Erythroblast (primary cell): ENCODE data around the gene DNER.
"Not testable (repeated sequence)": the region's sequence is repeated elsewhere in the genome, so short reads cannot be mapped to it uniquely, and the experiment has no call there.

Experiments used
- DNase-seq, 2 experiments: peaks; one replicate each; lab custom pipeline; 2025; lab: John Stamatoyannopoulos, UW
- GATA1 ChIP-seq: IDR thresholded peaks from 2 replicates; pipeline ENCODE4 v1.6.1; 2011; ENCODE audit warnings: low read depth, mild to moderate bottlenecking, control low read depth, low read length, moderate library complexity
- POLR2A ChIP-seq: IDR thresholded peaks from 2 replicates; pipeline ENCODE4 v1.6.1; 2011; ENCODE audit warnings: mild to moderate bottlenecking, low read length

DNER gene

DNA sequence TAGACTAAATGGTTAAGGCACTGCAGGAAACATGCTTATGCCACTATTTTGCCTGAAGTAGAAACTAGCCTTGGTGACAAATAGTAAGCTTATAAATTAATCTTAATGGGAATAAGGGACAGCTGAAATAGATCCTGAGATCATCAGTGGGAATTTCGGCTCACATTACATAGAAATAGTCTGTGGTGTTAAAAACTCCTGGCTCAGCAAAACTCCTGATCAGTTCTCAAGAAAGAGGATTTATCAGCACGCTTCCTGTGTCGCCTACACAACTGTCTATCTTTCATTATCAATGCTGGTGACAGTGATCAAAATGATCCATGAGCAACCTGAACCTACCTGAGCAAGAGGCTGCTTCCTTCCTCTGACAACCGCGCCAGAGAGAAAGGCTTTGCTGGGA is 17.0 kb upstream of the DNER start:
- no peak for TF ChIP-seq GATA1

DNA sequence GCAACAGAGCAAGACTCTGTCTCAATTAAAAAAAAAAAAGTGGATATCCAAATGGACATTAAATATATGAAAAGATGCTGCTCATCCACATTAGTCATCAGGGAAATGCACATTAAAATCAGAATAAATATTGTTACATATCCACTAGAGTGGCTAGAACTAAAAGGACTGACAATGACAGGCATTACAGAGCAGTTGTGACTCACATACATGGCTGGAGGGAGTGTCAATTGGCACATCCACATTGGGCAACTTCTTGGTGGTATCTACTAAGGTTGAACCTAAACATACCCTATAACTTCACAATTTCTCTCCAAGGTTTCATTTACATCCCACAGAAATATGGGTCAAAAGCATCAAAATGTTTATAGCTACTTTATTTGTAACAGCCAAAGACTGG is 14.0 kb upstream of the DNER start:
- no peak for TF ChIP-seq POLR2A
- no peak for TF ChIP-seq GATA1
- no peak for DNase-seq

More for the DNA sequence above, 17.0 kb upstream of the DNER start:
- no peak for DNase-seq

DNA sequence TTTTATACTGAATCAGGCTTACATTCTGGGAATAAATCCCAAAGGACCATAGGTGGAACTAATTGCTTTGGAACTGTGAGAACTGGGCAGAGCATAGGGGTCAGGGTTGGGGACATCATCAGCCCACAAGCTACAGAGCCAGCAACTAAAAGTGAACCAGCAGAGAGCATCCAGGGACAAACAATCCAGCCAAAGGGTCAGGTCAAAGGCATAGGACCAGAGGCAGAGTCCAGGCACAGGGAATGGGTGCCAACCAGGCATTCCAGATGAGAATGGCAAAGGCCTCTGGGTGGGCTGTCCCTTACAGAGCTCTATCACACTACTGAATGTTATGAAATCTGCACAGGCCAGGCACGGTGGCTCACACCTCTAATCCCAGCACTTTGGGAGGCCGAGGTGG is 12.3 kb upstream of the DNER start:
- DNase-seq: no peak
- TF ChIP-seq POLR2A (no peak), GATA1 (no peak)

DNA sequence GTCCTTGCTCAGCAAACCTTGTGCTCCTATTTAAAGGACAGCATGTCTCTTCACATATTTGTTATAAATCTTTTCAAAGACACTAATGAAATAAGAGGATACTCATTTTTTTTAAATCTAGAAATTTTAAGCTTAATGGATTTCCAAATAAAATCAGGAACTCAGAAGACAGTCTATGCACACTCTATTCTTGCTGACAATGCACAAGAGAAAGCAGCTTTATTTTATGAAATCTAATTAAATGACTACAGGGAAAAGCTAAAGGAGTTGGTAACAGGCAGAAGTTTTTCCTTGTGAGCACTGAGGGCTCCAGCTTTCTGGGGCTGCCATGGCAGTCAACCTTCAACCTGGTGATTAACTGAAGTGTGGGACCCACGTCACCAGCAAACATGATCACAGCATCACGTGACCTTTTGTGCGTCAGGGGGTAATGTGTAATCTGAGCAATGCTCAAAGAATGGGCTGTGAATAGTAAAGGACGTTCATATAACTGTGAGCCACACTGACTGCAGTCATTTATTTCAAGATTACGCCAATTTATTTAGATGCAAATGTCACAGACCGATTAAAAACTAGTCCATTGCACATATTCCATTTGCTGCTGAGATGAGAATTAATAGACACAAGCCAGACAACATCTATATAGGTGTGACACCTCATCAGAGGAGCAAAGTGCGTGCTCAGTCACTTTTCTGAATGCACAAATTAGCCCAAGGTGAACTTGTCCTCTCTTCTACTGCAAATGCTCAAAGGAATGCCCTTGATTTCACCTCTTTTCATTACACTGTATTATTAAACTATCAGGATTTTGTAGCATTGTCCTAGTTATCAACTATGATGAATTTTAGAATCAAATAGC is 11.6 kb upstream of the DNER start:
- TF ChIP-seq POLR2A: no peak
- no peak for TF ChIP-seq GATA1
- no peak for DNase-seq

DNA sequence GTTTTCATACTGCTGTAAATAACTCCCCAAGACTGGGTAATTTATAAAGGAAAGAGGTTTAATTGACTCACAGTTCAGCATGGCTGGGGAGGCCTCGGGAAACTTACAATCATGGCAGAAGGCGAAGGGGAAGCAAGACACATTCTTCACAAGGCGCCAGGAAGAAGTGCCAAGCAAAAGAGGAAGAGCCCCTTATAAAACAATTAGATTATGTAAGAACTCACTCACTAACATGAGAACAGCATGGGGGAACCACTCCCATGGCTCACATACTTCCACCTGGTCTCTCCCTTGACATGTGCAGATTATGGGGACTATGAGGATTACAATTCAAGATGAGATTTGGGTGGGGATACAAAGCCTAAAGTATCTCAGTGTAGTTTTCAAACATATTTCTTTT is 8.8 kb upstream of the DNER start:
- not testable (repeated sequence) for DNase-seq

- no peak for TF ChIP-seq POLR2A
- no peak for TF ChIP-seq GATA1
- no peak for DNase-seq
Observed at GRCh38 chr2:229719926-229720647, 5.7 kb upstream of the DNER start.

- TF ChIP-seq POLR2A (no peak), GATA1 (no peak)
- no peak for DNase-seq
Observed at GRCh38 chr2:229718057-229718456, 3.7 kb upstream of the DNER start.

DNA sequence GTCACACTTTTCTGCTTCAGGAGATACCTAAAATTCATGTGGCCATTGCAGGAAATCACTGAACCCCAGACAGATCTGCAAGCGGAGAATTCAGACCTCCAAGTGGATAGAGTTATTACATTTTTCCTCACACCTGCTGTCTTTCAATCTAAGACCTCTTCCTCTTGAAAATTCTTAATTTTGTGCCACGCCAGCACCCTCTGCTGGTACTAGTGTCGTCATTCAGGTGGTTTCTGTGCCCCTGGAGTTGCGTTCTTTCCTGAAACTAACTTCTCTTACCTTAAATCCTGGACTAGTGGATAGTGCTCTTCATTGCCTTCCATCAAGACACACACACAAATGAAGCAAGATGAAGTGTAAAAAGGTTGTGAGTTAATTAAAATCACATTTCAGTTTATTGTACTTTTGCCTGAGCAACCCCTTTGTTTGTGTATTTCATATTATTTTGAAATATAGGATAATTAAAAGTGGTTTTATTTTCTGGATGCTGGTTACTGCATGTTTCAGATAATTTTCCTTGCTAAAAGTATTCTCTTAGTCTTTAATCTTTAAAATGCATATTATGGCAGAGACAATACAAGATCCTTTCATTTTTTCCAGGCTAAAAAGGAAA is 1.6 kb upstream of the DNER start:
- peak; percentile 22 to 39 for DNase-seq
- TF ChIP-seq POLR2A (no peak), GATA1 (no peak)

- no peak for TF ChIP-seq POLR2A
- TF ChIP-seq GATA1: no peak
- peak; percentile 36 to 51 for DNase-seq
Observed at GRCh38 chr2:229714736-229715541, 584 bp upstream of the DNER start.

DNA sequence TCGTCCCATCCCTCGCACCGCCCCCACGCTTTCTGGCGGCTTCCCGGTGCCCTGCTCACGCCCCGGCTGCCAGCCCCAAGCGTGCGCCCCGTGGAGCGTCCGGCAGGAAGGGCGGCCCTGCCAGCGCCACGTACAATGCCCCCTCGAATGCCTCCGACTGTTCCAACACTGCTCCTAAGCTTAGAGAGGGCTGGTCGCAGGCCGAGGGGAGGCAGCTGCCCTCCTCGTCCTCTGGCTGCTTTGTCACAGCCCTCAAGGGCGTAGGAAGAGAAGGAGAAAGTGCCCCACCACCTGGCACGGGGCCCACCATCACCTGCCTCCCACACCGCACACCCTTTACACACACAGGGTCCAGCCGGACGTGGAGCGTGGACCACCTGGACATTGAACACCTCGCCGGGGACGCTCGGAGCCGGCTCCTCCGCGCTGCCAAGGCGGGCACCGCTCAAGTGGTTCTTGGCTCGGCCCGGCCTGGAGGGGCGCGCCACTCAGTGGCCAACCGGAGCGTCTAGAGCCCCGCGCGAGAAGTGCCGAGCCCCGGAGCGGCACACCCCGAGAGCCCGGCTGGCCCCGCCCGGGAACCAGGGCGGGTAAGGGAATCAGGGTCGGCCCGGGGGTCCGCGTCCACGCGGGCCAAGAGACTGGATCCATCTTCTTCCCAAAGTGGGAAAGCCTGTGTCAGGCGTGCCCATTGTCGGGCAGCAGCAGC is 830 bp downstream of the DNER start:
- peak; percentile 3 to 4 for DNase-seq
- TF ChIP-seq POLR2A (no peak), GATA1 (no peak)

DNA sequence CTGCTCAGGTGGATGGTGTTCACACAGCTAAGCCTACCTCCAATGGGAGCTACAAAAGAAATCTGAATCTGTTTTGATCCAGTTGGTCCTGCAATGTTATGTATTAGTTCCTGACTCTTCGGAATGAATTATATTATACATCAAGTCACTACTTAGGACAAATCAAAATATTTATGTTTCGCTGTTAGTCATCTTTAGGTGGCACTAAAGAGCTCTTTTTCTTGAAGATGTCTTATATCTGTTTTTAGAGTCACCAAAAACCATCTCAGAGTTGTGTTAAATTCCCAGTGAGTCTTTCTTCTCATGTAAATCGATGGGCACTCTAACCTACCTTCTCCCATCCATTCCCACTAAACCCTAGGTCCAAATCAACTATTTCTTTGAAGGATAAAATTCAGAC is 2.2 kb downstream of the DNER start:
- TF ChIP-seq POLR2A (no peak), GATA1 (no peak)
- DNase-seq: no peak

- TF ChIP-seq POLR2A (no peak), GATA1 (no peak)
- no peak for DNase-seq
Observed at GRCh38 chr2:229708335-229708734, 6.0 kb downstream of the DNER start.
